Endodermal cell (in vitro differentiated cells): ENCODE measurements around the gene SLC35A3. TPM values are rescaled to one million over a fixed set of nuclear protein-coding genes. Genes with fewer than 3 reads are reported as not detected.

Experiments
- DNase-seq: peaks from one replicate; pipeline ENCODE4 v3.0.0-alpha.2; 2017
- H3K27ac ChIP-seq: 2 replicates; pipeline ENCODE4 v1.5.1; 2013; ENCODE audit warnings: mild to moderate bottlenecking, low read depth, low read length, moderate library complexity
- H3K27me3 ChIP-seq: 2 replicates; pipeline ENCODE4 v1.6.1; 2013; ENCODE audit warnings: mild to moderate bottlenecking, low read length, moderate library complexity; ENCODE audit not compliant: insufficient read depth, control insufficient read depth, poor library complexity, severe bottlenecking
- H3K36me3 ChIP-seq: 2 replicates; pipeline ENCODE4 v1.7.0; 2013; ENCODE audit warnings: mild to moderate bottlenecking, low read length, moderate library complexity; ENCODE audit not compliant: control insufficient read depth, insufficient read depth
- H3K4me1 ChIP-seq: one replicate; pipeline ENCODE4 v1.7.0; 2013; ENCODE audit warnings: low read length; ENCODE audit not compliant: control insufficient read depth, insufficient read depth
- H3K4me3 ChIP-seq: 2 replicates; pipeline ENCODE4 v1.5.1; 2013; ENCODE audit warnings: mild to moderate bottlenecking, low read length, moderate library complexity
- H3K9ac ChIP-seq: 2 replicates; pipeline ENCODE4 v1.6.1; 2013; ENCODE audit warnings: mild to moderate bottlenecking, low read length, moderate library complexity; ENCODE audit not compliant: poor library complexity, severe bottlenecking; ENCODE audit errors: extremely low read depth
- H3K9me3 ChIP-seq: 2 replicates; pipeline ENCODE4 v1.6.1; 2013; ENCODE audit warnings: mild to moderate bottlenecking, low read length, moderate library complexity; ENCODE audit not compliant: control insufficient read depth
- H3K27ac Mint-ChIP-seq: 2 replicates; pipeline ENCODE4 v1.8.0; 2020; ENCODE audit warnings: mixed read lengths
- H3K27me3 Mint-ChIP-seq: 2 replicates; pipeline ENCODE4 v1.8.0; 2021; ENCODE audit warnings: mild to moderate bottlenecking, mixed read lengths; ENCODE audit not compliant: insufficient read depth
- H3K36me3 Mint-ChIP-seq: 2 replicates; pipeline ENCODE4 v1.8.0; 2020; ENCODE audit warnings: low read depth, mixed read lengths
- H3K4me1 Mint-ChIP-seq: 2 replicates; pipeline ENCODE4 v1.8.0; 2020; ENCODE audit warnings: mixed read lengths
- H3K4me3 Mint-ChIP-seq: 2 replicates; pipeline ENCODE4 v1.8.0; 2020; ENCODE audit warnings: mild to moderate bottlenecking, moderate library complexity, mixed read lengths
- H3K9me3 Mint-ChIP-seq: 2 replicates; pipeline ENCODE4 v1.8.0; 2020; ENCODE audit warnings: mild to moderate bottlenecking, mixed read lengths
- CTCF ChIP-seq: fragments of 200-600 bp; sonication (generic); conservative IDR thresholded peaks from 2 replicates; pipeline ENCODE4 v1.5.0; 2021; ENCODE audit warnings: antibody characterized with exemption, mild to moderate bottlenecking
- WGBS, 2 experiments: methylation state at CpG; one replicate each; pipeline versions ENCODE4 v1.1.5 to v1.1.7; 2013; ENCODE audit warnings: missing lambda C conversion rate in 2 of 2, mixed read lengths in 1 of 2; ENCODE audit not compliant: insufficient coverage in 1 of 2, insufficient read length in 1 of 2; 5-methylcytosine and 5-hydroxymethylcytosine counted together
- total RNA-seq, 2 donors: library from RNA; stranded (reverse); fragmentation: NEBNext Ultra II Directional in 1 of 2; extraction: Animal tissue kit (Norgen Biotek cat#: 25700) in 1 of 2; gene quantifications; 2 replicates in 1 of 2; 3 replicates in 1 of 2; pipeline ENCODE4 v1.2.1, GENCODE V29; 2021

SLC35A3 gene
- total RNA-seq, 2 donors from 2014 or later = 41.2 to 47.0 TPM

GRCh38 chr1:100073531-100073930 lies 103.7 kb downstream of the SLC35A3 start:
- H3K9me3 Mint-ChIP-seq = no peaks in the 10 kb centered on the region
- no peak overlapping the region for H3K27ac Mint-ChIP-seq
- Histone ChIP-seq H3K9me3 (no peaks in the 10 kb centered on the region), H3K4me3 (no peak overlapping the region), H3K27me3 (no peaks in the 10 kb centered on the region), H3K4me1 (no peaks in the 10 kb centered on the region), H3K9ac (no peak overlapping the region), H3K27ac (no peak overlapping the region), H3K36me3 (peaks cover 93% of the 10 kb centered on the region)
- no peak for TF ChIP-seq CTCF
- DNase-seq = no peak
- H3K4me1 Mint-ChIP-seq = peaks cover 2% of the 10 kb centered on the region
- H3K36me3 Mint-ChIP-seq = peaks cover 73% of the 10 kb centered on the region
- 83 to 92% methylated on average over 1 to 2 of the region's 3 CpGs for WGBS, 2 experiments
- no peaks in the 10 kb centered on the region for H3K27me3 Mint-ChIP-seq
- no peak overlapping the region for H3K4me3 Mint-ChIP-seq

- H3K36me3 Mint-ChIP-seq = peaks cover 74% of the 10 kb centered on the region
- no peak overlapping the region for H3K4me3 ChIP-seq
- H3K27ac ChIP-seq = no peak overlapping the region
- peaks cover 2% of the 10 kb centered on the region for H3K4me1 Mint-ChIP-seq
- H3K9ac ChIP-seq = no peak overlapping the region
- no peak overlapping the region for H3K4me3 Mint-ChIP-seq
- peaks cover 93% of the 10 kb centered on the region for H3K36me3 ChIP-seq
- WGBS, 2 experiments = 93 to 96% methylated on average over 5 to 11 of the region's 11 CpGs
- H3K27me3 Mint-ChIP-seq = no peaks in the 10 kb centered on the region
- no peaks in the 10 kb centered on the region for H3K27me3 ChIP-seq
- H3K4me1 ChIP-seq = no peaks in the 10 kb centered on the region
- TF ChIP-seq CTCF = no peak
- no peaks in the 10 kb centered on the region for H3K9me3 Mint-ChIP-seq
- DNase-seq = no peak
- no peak overlapping the region for H3K27ac Mint-ChIP-seq
- no peaks in the 10 kb centered on the region for H3K9me3 ChIP-seq
Observed at GRCh38 chr1:100074604-100075395, 105.0 kb downstream of the SLC35A3 start.

- peaks cover 93% of the 10 kb centered on the region for H3K36me3 ChIP-seq
- H3K9ac ChIP-seq = no peak overlapping the region
- no peak overlapping the region for H3K27ac ChIP-seq
- H3K4me3 ChIP-seq = no peak overlapping the region
- Mint-ChIP-seq H3K27ac (no peak overlapping the region), H3K4me1 (peaks cover 2% of the 10 kb centered on the region), H3K9me3 (no peaks in the 10 kb centered on the region), H3K27me3 (no peaks in the 10 kb centered on the region), H3K4me3 (no peak overlapping the region), H3K36me3 (peaks cover 74% of the 10 kb centered on the region)
- no peak for TF ChIP-seq CTCF
- 94 to 97% methylated on average over 2 to 3 of the region's 3 CpGs for WGBS, 2 experiments
- no peak for DNase-seq
- H3K4me1 ChIP-seq = no peaks in the 10 kb centered on the region
- H3K9me3 ChIP-seq = no peaks in the 10 kb centered on the region
- H3K27me3 ChIP-seq = no peaks in the 10 kb centered on the region
Observed at GRCh38 chr1:100075773-100076172, 106.0 kb downstream of the SLC35A3 start.
